Skeletal muscle tissue (tissue), 4 donors: ENCODE measurements around the gene PPP2R1A. TPM values are rescaled to one million over a fixed set of nuclear protein-coding genes. Genes with fewer than 3 reads are reported as not detected.
"Not testable (repeated sequence)": the region's sequence is repeated elsewhere in the genome, so short reads cannot be mapped to it uniquely, and the experiment has no call there.

Experiments
- H3K27ac ChIP-seq: one replicate; pipeline ENCODE4 v1.7.0; 2013; ENCODE audit warnings: mild to moderate bottlenecking, low read depth, low read length, inconsistent platforms
- H3K27me3 ChIP-seq, 3 donors: one replicate each; pipeline ENCODE4 v1.7.0; 2013; ENCODE audit warnings: low read length in 3 of 3; ENCODE audit not compliant: control insufficient read depth in 3 of 3, insufficient read depth in 3 of 3
- H3K36me3 ChIP-seq, 3 donors: one replicate each; pipeline ENCODE4 v1.7.0; 2013; ENCODE audit warnings: low read length in 3 of 3; ENCODE audit not compliant: control insufficient read depth in 3 of 3, insufficient read depth in 3 of 3
- H3K4me1 ChIP-seq, 3 donors: one replicate each; pipeline ENCODE4 v1.7.0; 2013; ENCODE audit warnings: low read length in 3 of 3, mild to moderate bottlenecking in 3 of 3; ENCODE audit not compliant: control insufficient read depth in 3 of 3, insufficient read depth in 3 of 3
- H3K4me3 ChIP-seq, 3 donors: one replicate each; pipeline ENCODE4 v1.7.0; 2013; ENCODE audit warnings: low read length in 3 of 3
- H3K9ac ChIP-seq, 3 donors: one replicate each; pipeline ENCODE4 v1.7.0; 2013; ENCODE audit warnings: low read length in 3 of 3, mild to moderate bottlenecking in 3 of 3, moderate library complexity in 2 of 3, low read depth in 1 of 3
- H3K9me3 ChIP-seq, 3 donors: one replicate each; pipeline ENCODE4 v1.7.0; 2013; ENCODE audit warnings: low read length in 3 of 3; ENCODE audit not compliant: control insufficient read depth in 3 of 3
- total RNA-seq: library from RNA; depleted of rRNA; stranded (reverse); fragments of >200 nt; gene quantifications from one replicate; pipeline ENCODE4 v1.2.3, GENCODE V29; 2014
- donor health status: Osteomylitis.

Gene PPP2R1A
- total RNA-seq, 1 donor from 2014 or later, result 65.8 TPM

DNA sequence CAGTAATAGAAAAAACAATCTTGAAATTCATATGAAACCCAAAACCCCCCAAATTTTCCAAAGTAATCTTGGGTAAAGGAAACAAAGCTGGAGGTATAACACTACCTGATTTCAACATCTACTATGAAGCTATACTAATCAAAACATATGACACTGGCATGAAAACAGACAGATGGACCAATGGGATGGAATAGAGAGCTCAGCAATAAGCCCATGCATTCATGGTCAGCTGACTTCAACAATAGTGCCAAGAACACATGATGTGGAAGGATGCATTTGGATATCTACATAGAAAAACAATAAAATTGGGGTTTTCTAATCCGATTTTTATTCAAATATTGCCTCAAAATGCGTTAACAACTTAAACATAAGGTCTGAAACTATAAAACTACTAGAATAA, 47.3 kb downstream of the PPP2R1A start:
- Histone ChIP-seq H3K9ac (no peak overlapping the region), H3K27ac (no peak overlapping the region), H3K4me3 (no peak overlapping the region), H3K4me1 (no peaks in the 10 kb centered on the region), H3K27me3 (no peaks in the 10 kb centered on the region), H3K9me3 (no peaks in the 10 kb centered on the region), H3K36me3 (no peaks in the 10 kb centered on the region)

DNA sequence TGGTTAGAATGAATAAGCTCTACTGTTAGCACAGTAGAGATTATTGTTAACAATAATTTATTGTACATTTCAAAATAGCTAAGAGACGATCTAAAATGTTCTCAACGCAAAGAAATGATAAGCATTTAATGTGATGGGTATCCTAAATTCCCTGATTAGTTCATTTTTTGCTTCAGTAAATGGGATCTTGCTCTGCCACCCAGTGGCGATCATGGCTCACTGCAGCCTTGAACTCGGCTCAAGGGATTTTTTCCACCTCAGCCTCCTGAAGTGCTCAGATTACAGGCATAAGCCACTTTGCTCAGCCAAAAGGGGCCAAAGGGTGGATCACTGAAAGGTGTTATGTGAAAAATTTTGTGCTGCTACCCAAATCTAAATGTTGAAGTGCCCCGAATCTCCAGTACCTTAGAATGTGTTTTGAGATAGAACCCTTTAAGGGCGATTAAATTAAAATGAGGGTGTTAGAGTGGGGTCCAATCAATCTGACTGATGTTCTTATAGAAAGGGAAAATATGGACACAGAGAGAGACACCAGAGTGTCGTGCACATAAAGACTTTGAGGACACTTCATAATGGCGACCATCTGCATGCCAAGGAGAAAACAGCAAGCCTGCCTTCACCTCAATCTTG, 48.0 kb downstream of the PPP2R1A start:
- H3K4me3 ChIP-seq, result no peak overlapping the region
- H3K9ac ChIP-seq, result no peak overlapping the region
- no peak overlapping the region for H3K27ac ChIP-seq
- no peaks in the 10 kb centered on the region for H3K4me1 ChIP-seq
- H3K9me3 ChIP-seq, result no peaks in the 10 kb centered on the region
- H3K36me3 ChIP-seq, result no peaks in the 10 kb centered on the region
- H3K27me3 ChIP-seq, result no peaks in the 10 kb centered on the region

DNA sequence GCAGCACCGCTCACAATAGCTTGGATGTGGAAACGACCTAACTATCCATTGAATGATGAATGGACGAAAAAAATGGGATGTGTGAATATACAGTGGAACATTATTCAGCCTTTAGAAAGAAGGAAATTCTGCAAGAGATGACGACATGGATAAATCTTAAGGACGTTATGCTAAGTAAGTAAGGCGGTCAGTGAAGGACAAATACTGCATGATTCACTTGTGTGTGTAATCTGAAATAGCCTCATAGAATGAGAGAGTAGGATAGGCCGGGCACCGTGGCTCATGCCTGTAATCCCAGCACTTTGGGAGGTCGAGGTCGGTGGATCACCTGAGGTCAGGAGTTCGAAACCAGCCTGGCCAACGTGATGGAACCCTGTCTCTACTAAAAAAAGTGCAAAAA, 54.2 kb downstream of the PPP2R1A start:
- Histone ChIP-seq H3K36me3 (no peaks in the 10 kb centered on the region), H3K9ac (no peak overlapping the region), H3K4me1 (no peaks in the 10 kb centered on the region), H3K4me3 (no peak overlapping the region), H3K27ac (no peak overlapping the region), H3K27me3 (no peaks in the 10 kb centered on the region), H3K9me3 (no peaks in the 10 kb centered on the region)

DNA sequence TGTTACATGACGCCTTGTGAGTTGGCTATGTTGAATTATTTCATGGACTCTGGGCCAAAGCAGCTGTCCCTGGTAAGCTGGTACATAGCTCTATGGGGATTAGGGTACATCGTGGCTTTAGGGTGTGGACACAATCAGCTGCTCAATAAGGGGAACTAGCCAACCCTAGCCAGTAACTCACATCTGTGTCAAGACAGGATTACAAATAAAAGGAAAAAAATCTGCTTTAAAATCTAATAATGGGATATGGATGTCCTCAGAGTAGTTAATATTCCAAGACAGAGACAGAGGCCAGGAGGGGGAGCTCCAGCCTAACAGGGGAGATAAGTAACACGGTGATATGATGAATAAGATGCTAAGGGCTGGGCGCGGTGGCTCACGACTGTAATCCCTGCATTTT, 58.4 kb downstream of the PPP2R1A start:
- Histone ChIP-seq H3K27ac (no peak overlapping the region), H3K4me3 (no peak overlapping the region), H3K9ac (peak overlapping the region in 1 of 3 donors; percentile 25), H3K27me3 (no peaks in the 10 kb centered on the region), H3K9me3 (no peaks in the 10 kb centered on the region), H3K4me1 (no peaks in the 10 kb centered on the region), H3K36me3 (no peaks in the 10 kb centered on the region)

DNA sequence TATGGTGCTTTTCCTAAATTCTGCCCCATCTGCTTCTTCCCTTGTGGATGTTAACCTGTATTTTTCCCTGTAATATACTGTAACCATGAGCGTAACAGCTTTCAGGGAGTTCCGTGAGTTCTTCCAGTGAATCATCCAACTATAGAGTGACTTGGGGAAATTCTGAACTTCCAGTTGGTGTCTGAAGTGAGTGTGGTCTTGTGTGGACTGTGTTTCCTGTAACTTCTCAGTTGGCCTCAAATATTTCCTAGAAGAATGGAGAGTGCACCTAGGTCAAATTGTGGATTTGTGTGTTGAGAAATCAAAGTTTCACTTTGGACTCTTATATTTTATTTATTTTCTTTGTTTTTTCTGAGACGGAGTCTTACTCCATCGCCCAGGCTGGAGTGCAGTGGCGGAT, 68.6 kb downstream of the PPP2R1A start:
- Histone ChIP-seq H3K36me3 (no peaks in the 10 kb centered on the region), H3K4me3 (no peak overlapping the region), H3K27ac (no peak overlapping the region), H3K9ac (no peak overlapping the region), H3K4me1 (no peaks in the 10 kb centered on the region), H3K9me3 (no peaks in the 10 kb centered on the region), H3K27me3 (no peaks in the 10 kb centered on the region)

DNA sequence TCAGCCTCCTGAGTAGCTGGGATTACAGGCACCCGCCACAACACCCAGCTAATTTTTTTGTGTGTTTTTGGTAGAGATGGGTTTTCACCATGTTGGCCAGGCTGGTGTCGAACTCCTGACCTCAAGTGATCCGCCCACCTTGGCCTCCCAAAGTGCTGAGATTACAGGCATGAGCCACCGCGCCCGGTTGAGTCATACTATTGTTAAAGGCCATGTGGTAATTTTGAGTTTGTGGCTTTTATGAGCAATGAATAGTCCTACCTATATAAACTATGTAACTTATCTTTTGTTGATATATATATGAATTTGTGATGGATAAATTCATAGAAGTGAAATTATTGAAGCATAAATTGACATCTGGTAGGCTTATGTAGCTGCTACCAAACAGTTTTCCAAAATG, 75.7 kb downstream of the PPP2R1A start:
- not testable (repeated sequence) for H3K9ac ChIP-seq, H3K4me3 ChIP-seq, H3K9me3 ChIP-seq, H3K27me3 ChIP-seq, H3K27ac ChIP-seq, H3K36me3 ChIP-seq
- H3K4me1 ChIP-seq, result peaks cover 7 to 11% (median 9%) of the 10 kb centered on the region in 3 donors

DNA sequence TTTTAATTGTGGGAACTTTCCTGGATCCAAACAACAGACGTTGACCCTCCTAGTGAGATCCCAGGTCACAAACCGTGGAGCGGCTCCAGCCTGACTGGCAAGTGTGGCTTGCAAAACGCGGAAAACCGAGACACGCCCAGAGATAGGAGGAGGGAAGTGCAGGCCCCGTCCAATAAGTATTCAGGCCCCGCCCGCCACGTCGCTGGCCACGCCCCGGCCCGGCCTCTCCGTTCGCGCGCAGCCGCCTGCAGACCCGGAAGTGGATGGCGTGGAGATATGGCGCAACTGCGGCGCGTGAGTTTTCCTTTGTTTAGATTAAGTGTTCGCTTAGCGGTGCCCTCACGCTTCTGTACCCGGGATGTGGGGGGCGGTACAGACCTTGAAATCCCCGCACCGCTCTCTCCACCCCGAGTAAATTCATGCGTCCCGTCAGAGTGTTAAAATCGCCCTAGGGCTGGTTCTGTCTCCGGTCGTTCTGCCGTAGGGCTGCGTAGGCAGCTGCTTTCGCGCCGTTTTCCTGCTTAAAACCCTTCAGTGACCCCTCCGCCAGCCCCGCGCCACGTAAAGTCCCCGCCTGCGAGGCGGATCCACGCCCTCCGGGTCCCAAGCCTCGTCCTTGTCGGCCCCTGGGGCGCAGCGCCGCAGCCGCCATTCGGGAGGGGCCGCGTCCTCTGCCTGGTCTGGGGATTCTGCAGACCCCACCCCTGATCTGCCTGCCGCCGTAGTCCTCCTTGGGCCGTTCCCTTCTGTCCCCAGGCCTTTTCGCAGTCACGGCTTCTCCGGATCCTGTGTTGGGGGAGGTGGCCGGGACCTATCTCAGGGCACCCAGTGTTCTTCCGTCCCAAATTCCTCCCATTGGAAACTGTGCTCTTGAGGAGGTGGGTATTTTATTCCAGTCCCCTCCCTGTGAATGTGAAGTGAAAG, 79.7 kb downstream of the PPP2R1A start, which contains the start of gene ZNF766:
Gene ZNF766 (plus strand): TSS at position 250 of the 924 bp plus-strand sequence. CDS start 27 bp downstream, at position 277.
- Histone ChIP-seq H3K36me3 (peaks cover 0 to 7% (median 4%) of the 10 kb centered on the region in 3 donors), H3K4me3 (peak within 1 kb of the TSS; percentile 97 to 98 (median 97)), H3K9me3 (no peaks in the 10 kb centered on the region), H3K9ac (peak within 1 kb of the TSS; percentile 96 to 99 (median 97)), H3K4me1 (peaks cover 16 to 22% (median 18%) of the 10 kb centered on the region in 3 donors), H3K27me3 (no peaks in the 10 kb centered on the region), H3K27ac (peak within 1 kb of the TSS; percentile 95)

DNA sequence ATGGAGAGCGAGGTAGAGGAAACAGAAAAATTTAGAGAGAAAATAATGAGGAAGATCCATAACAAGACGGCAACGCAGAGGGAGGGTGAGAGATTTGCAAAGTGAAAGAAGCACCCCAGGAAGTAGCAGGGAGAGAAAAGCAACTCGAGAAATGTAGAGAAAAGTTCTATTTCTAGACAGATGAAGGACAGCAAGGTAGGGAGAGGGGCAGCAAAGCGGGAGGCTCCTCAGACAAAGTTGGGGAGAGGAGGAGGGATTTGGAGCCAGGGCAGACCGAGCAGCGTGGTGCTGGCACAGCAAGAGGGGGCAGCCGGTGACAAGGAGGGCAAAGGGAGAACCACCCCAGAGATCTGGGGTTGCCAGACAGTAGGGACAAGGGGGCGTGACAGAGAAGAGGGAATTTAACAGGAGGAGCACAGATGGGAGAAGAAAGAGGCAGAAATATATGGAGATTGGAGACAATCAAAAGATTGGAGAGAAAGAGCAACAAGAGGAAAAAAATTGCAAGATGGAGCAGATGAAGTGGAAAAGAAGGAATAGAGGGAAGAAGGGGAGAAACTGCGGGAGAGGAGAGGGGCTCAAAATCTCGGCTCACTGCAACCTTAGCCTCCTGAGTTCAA, 80.5 kb downstream of the PPP2R1A start:
- H3K9me3 ChIP-seq, result no peaks in the 10 kb centered on the region
- H3K9ac ChIP-seq, result peak overlapping the region; percentile 96 to 99 (median 97)
- no peaks in the 10 kb centered on the region for H3K27me3 ChIP-seq
- H3K36me3 ChIP-seq, result peaks cover 0 to 7% (median 4%) of the 10 kb centered on the region in 3 donors
- H3K4me3 ChIP-seq, result peak overlapping the region; percentile 97 to 98 (median 97)
- H3K27ac ChIP-seq, result peak overlapping the region; percentile 95
- H3K4me1 ChIP-seq, result peaks cover 16 to 22% (median 18%) of the 10 kb centered on the region in 3 donors

DNA sequence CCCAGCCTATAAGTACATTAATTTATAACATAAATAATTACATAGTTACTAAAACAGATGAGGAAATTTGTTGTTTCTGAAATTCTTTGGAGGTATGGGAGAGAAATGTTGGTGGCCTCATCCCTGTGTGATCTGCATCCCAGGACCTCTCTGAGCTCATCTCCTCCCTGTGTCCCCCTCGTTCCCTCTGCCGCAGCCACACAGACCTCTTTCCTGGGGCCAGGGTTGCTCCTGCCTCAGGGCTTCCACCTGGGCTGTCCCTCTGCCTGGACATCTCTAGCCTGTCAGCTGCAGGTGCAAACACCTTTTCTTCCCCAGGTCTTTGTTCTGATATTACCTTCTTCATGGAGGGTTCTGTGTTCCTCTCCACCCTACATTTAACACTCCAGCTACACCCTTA, 83.4 kb downstream of the PPP2R1A start:
- H3K27me3 ChIP-seq, result no peaks in the 10 kb centered on the region
- no peaks in the 10 kb centered on the region for H3K9me3 ChIP-seq
- peaks cover 0 to 7% (median 4%) of the 10 kb centered on the region in 3 donors for H3K36me3 ChIP-seq
- no peak overlapping the region for H3K9ac ChIP-seq
- peaks cover 16 to 22% (median 18%) of the 10 kb centered on the region in 3 donors for H3K4me1 ChIP-seq
- no peak overlapping the region for H3K4me3 ChIP-seq
- no peak overlapping the region for H3K27ac ChIP-seq
